Right lobe of liver (tissue), 6 donors: ENCODE data around the gene AMZ1. TPM values are rescaled to one million over a fixed set of nuclear protein-coding genes. Genes with fewer than 3 reads are reported as not detected.

Experiments
- ATAC-seq, 4 donors: fragments of 200-7000 bp; cut with Tn5 transposase; one replicate each; pipeline ENCODE4 v1.9.1; 2020; ENCODE audit warnings: mild to moderate bottlenecking in 4 of 4, moderate library complexity in 4 of 4
- DNase-seq, 3 donors: peaks; one replicate each; pipeline ENCODE4 v3.0.0-alpha.2; 2020
- H3K27ac ChIP-seq, 3 donors: fragments of 200-600 bp; one replicate each; pipeline ENCODE4 v1.8.0; 2022
- H3K27me3 ChIP-seq, 2 donors: fragments of 200-600 bp; one replicate each; pipeline ENCODE4 v1.8.0; 2022
- H3K36me3 ChIP-seq, 4 donors: fragments of 200-600 bp; sonication (generic) in 1 of 4; one replicate each; pipeline versions ENCODE4 v1.5.1 to v1.8.0; 2017 to 2022; ENCODE audit warnings: control low read depth in 1 of 4
- H3K4me1 ChIP-seq, 4 donors: fragments of 200-600 bp; sonication (generic) in 1 of 4; one replicate each; pipeline versions ENCODE4 v1.5.1 to v1.8.0; 2017 to 2022; ENCODE audit warnings: control low read depth in 1 of 4
- H3K4me3 ChIP-seq, 3 donors: fragments of 200-600 bp; one replicate each; pipeline ENCODE4 v1.8.0; 2022
- H3K9me3 ChIP-seq, 4 donors: fragments of 200-600 bp; sonication (generic) in 1 of 4; one replicate each; pipeline versions ENCODE4 v1.5.1 to v1.8.0; 2017 to 2022; ENCODE audit warnings: control low read depth in 1 of 4
- CTCF ChIP-seq, 4 donors: fragments of 200-600 bp in 3 of 4; fragments of 450-650 bp in 1 of 4; IDR thresholded peaks; one replicate each; pipeline versions ENCODE4 v1.5.1 to v1.8.0; 2016 to 2022; ENCODE audit warnings: antibody characterized with exemption in 4 of 4, mild to moderate bottlenecking in 2 of 4
- POLR2A ChIP-seq: fragments of 450-650 bp; IDR thresholded peaks from one replicate; pipeline ENCODE4 v1.6.1; 2017; ENCODE audit warnings: antibody characterized with exemption, mild to moderate bottlenecking
- WGBS: methylation state at CpG from one replicate; pipeline ENCODE4 v1.1.6; 2018; ENCODE audit warnings: low coverage, low lambda C conversion rate; ENCODE audit not compliant: insufficient coverage; ENCODE audit errors: missing lambda C conversion rate; 5-methylcytosine and 5-hydroxymethylcytosine counted together
- intact Hi-C, 2 donors: fragments of 100-400 bp; cut with DNase I; formaldehyde crosslinking; loops; one replicate each; pipeline versions ENCODE4 v1.11.2 to v1.14.1; 2022
- total RNA-seq, 6 experiments: library from RNA; depleted of rRNA in 2 of 6; stranded (reverse); fragments of >200 nt in 2 of 6; fragmentation: NEBNext Ultra II Directional in 3 of 6; extraction: Animal tissue kit (Norgen Biotek cat#: 25700) in 3 of 6; gene quantifications; one replicate each; pipeline versions ENCODE4 v1.1.0 to v1.2.4, GENCODE V29; 2016 to 2023
- donor health status: DM: no; HTN: yes; CAD: no.
- donor health status: DM: no; HTN: no; CAD: no.
- donor health status: DM: no; HTN: no; CAD: no.
- donor health status: DM: no; HTN: yes; CAD: no.
- donor health status: DM: no; HTN: yes; CAD: no.

The AMZ1 gene
- total RNA-seq, 6 experiments from 2014 or later: 0.42 to 5.8 (median 1.4) TPM; not detected in 1

GRCh38 chr7:2713978-2714377, 26.0 kb downstream of the AMZ1 start:
- WGBS: 94% methylated on average over 12 of the region's 12 CpGs
- intact Hi-C loops: no loop called here
- Histone ChIP-seq H3K27me3 (no peaks in the 10 kb centered on the region), H3K27ac (no peak overlapping the region), H3K4me3 (no peak overlapping the region), H3K9me3 (no peaks in the 10 kb centered on the region), H3K4me1 (no peaks in the 10 kb centered on the region), H3K36me3 (no peaks in the 10 kb centered on the region)
- DNase-seq (no peak), ATAC-seq (no peak)
- TF ChIP-seq CTCF (IDR thresholded peaks at IDR 0.05): no peak
- no peak for TF ChIP-seq POLR2A

- Histone ChIP-seq H3K9me3 (no peaks in the 10 kb centered on the region), H3K4me1 (no peaks in the 10 kb centered on the region), H3K27ac (no peak overlapping the region), H3K4me3 (no peak overlapping the region), H3K36me3 (no peaks in the 10 kb centered on the region), H3K27me3 (no peaks in the 10 kb centered on the region)
- ATAC-seq (no peak), DNase-seq (no peak)
- intact Hi-C loops: no loop called here
- 97% methylated on average over 5 of the region's 9 CpGs for WGBS
- TF ChIP-seq CTCF (IDR thresholded peaks at IDR 0.05): no peak
- TF ChIP-seq POLR2A: no peak
Observed at GRCh38 chr7:2714636-2715035, 26.6 kb downstream of the AMZ1 start.

DNA sequence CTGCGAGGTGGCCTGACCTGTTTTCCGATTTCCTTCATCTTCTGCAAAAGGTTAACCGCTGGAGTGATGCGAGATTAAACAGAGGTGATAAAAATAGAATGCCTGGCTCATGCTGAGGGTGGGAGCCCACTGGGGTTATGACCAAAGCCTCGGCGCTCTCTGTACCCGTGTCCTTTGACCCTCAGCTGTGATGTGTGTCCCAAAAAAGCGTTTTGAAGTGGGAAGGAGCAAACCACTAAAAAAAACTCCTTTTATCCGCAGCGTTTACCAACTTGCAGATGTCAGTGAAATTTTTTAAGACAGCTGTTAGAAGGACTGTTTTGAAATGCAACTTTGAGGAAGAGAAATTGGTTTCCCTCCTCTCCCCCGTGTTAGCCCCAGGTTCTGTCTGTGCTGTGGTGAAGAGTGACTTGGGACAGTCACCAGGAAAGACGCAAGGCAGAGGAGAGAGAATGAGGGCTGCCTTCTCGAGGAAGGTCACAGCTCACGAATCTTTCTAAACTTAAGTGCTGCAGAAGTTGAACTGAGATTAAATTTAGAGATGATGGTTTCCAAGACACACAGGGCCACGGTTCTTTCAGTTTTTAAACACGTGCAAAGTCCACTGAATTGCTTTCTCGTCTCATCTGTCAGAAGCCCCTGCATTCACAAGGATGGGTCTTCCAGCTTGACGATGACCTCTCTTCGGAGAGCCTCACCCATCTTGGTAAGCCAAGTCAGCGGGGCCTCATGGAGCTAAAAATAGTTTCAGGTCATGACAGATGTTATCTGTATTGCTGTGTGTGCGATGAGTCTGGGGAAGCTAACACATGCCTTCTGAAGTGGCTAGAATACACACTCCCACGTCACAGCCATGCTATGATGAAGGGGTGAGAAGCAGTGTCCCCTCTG, 27.6 kb downstream of the AMZ1 start:
- WGBS: 70% methylated on average over 22 of the region's 22 CpGs
- H3K27ac ChIP-seq: no peak overlapping the region
- no peaks in the 10 kb centered on the region for H3K27me3 ChIP-seq
- no peak overlapping the region for H3K4me3 ChIP-seq
- H3K36me3 ChIP-seq: no peaks in the 10 kb centered on the region
- H3K9me3 ChIP-seq: no peaks in the 10 kb centered on the region
- ATAC-seq (no peak), DNase-seq (no peak)
- intact Hi-C loops: no loop called here
- H3K4me1 ChIP-seq: no peaks in the 10 kb centered on the region
- TF ChIP-seq POLR2A: no peak
- TF ChIP-seq CTCF (IDR thresholded peaks at IDR 0.05): no peak

- Histone ChIP-seq H3K27me3 (no peaks in the 10 kb centered on the region), H3K4me3 (no peak overlapping the region), H3K9me3 (no peaks in the 10 kb centered on the region), H3K4me1 (no peaks in the 10 kb centered on the region), H3K27ac (no peak overlapping the region), H3K36me3 (no peaks in the 10 kb centered on the region)
- whole genome bisulfite sequencing: 84% methylated on average over 6 of the region's 11 CpGs
- ATAC-seq (no peak), DNase-seq (no peak)
- no peak for TF ChIP-seq POLR2A
- no peak for TF ChIP-seq CTCF (IDR thresholded peaks at IDR 0.05)
- intact Hi-C loops: no loop called here
Observed at GRCh38 chr7:2716488-2716887, 28.5 kb downstream of the AMZ1 start.
